GM12892 (cell line): ENCODE data around the gene PTS.

Experiments
- POLR2A ChIP-seq: IDR thresholded peaks from 2 replicates; pipeline ENCODE4 v1.6.1; 2011; ENCODE audit warnings: low read depth, low read length, control low read depth
- POLR2AphosphoS5 ChIP-seq: IDR thresholded peaks from 2 replicates; pipeline ENCODE4 v1.6.1; 2011; ENCODE audit warnings: low read depth, low read length, control low read depth
- TAF1 ChIP-seq: IDR thresholded peaks from 2 replicates; pipeline ENCODE4 v1.6.1; 2011; ENCODE audit warnings: low read depth, mild to moderate bottlenecking, control low read depth, low read length, borderline replicate concordance

- TF ChIP-seq POLR2A, result no peak
- no peak for TF ChIP-seq POLR2AphosphoS5
- TF ChIP-seq TAF1, result no peak
These were observed 44.4 kb downstream of the PTS start for GRCh38 chr11:112270551-112271180.
